ENCODE results near the gene TMCO4. TPM values are rescaled to one million over a fixed set of nuclear protein-coding genes. Genes with fewer than 3 reads are reported as not detected.

Gene TMCO4
- total RNA-seq, 1 donor from 2014 or later = 18.6 TPM

DNA sequence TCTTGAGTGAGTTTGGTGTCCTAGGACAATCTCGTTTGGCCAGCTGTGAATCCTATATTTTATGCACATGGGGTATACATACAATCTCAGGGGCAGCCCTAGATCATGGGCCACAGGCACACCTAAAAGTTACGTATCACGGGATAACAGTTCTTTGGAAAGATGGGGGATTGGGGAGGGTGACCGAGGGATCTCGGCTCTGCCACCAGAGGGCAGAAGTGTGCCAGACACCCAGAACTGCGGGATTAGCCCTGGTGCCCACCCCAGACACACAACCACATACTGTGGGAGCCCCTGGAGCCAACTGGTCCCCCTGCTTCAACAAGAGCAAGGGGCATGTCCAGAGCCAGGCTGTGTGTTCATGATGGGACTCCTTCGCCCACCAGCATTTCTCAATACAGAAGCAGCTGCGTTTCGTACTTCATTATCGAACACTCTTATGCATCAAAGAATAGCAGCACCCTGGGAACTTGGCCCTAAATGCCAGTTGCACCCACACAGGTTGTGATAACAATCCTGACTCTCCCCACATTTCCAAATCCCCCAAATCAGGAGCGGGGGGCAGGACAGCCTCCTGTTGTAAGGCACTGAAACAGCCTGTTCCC is 37.4 kb downstream of the TMCO4 start:
- no peak overlapping the region for H3K4me3 Mint-ChIP-seq (ENCODE audit: low read depth)
- no peaks in the 10 kb centered on the region for H3K36me3 Mint-ChIP-seq (ENCODE audit: insufficient read depth)
- H3K4me1 Mint-ChIP-seq (ENCODE audit: low read depth) = no peaks in the 10 kb centered on the region
- TF ChIP-seq, protein P1, sequence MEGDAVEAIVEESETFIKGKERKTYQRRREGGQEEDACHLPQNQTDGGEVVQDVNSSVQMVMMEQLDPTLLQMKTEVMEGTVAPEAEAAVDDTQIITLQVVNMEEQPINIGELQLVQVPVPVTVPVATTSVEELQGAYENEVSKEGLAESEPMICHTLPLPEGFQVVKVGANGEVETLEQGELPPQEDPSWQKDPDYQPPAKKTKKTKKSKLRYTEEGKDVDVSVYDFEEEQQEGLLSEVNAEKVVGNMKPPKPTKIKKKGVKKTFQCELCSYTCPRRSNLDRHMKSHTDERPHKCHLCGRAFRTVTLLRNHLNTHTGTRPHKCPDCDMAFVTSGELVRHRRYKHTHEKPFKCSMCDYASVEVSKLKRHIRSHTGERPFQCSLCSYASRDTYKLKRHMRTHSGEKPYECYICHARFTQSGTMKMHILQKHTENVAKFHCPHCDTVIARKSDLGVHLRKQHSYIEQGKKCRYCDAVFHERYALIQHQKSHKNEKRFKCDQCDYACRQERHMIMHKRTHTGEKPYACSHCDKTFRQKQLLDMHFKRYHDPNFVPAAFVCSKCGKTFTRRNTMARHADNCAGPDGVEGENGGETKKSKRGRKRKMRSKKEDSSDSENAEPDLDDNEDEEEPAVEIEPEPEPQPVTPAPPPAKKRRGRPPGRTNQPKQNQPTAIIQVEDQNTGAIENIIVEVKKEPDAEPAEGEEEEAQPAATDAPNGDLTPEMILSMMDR (IDR thresholded peaks at IDR 0.05; ENCODE audit: unreplicated experiment) = peak; percentile 69
- peaks cover 3% of the 10 kb centered on the region for H3K27me3 Mint-ChIP-seq
- peak; percentile 22 for DNase-seq (ENCODE audit: low spot score, unreplicated experiment)
- H3K9me3 Mint-ChIP-seq (ENCODE audit: low read depth) = no peaks in the 10 kb centered on the region
- H3K27ac Mint-ChIP-seq = no peak overlapping the region

GRCh38 chr1:19759740-19760089 is 40.0 kb downstream of the TMCO4 start:
- no peaks in the 10 kb centered on the region for H3K9me3 Mint-ChIP-seq (ENCODE audit: low read depth)
- H3K4me1 Mint-ChIP-seq (ENCODE audit: low read depth) = no peaks in the 10 kb centered on the region
- no peak for DNase-seq (ENCODE audit: low spot score, unreplicated experiment)
- no peak overlapping the region for H3K27ac Mint-ChIP-seq
- H3K4me3 Mint-ChIP-seq (ENCODE audit: low read depth) = no peak overlapping the region
- peaks cover 3% of the 10 kb centered on the region for H3K27me3 Mint-ChIP-seq
- TF ChIP-seq, protein P1 (IDR thresholded peaks at IDR 0.05; ENCODE audit: unreplicated experiment) = no peak
- peaks cover 1% of the 10 kb centered on the region for H3K36me3 Mint-ChIP-seq (ENCODE audit: insufficient read depth)

GRCh38 chr1:19758227-19758830 is 41.4 kb downstream of the TMCO4 start:
- no peak overlapping the region for H3K4me3 Mint-ChIP-seq (ENCODE audit: low read depth)
- H3K4me1 Mint-ChIP-seq (ENCODE audit: low read depth) = no peaks in the 10 kb centered on the region
- no peaks in the 10 kb centered on the region for H3K9me3 Mint-ChIP-seq (ENCODE audit: low read depth)
- peaks cover 1% of the 10 kb centered on the region for H3K36me3 Mint-ChIP-seq (ENCODE audit: insufficient read depth)
- DNase-seq (ENCODE audit: low spot score, unreplicated experiment) = no peak
- H3K27ac Mint-ChIP-seq = no peak overlapping the region
- H3K27me3 Mint-ChIP-seq = peaks cover 3% of the 10 kb centered on the region
- TF ChIP-seq, protein P1 (IDR thresholded peaks at IDR 0.05; ENCODE audit: unreplicated experiment) = no peak

- Mint-ChIP-seq H3K27ac (no peak overlapping the region), H3K36me3 (ENCODE audit: insufficient read depth) (peaks cover 1% of the 10 kb centered on the region), H3K4me1 (ENCODE audit: low read depth) (no peaks in the 10 kb centered on the region), H3K4me3 (ENCODE audit: low read depth) (no peak overlapping the region), H3K27me3 (peaks cover 3% of the 10 kb centered on the region), H3K9me3 (ENCODE audit: low read depth) (no peaks in the 10 kb centered on the region)
- TF ChIP-seq, protein P1 (IDR thresholded peaks at IDR 0.05; ENCODE audit: unreplicated experiment) = no peak
- no peak for DNase-seq (ENCODE audit: low spot score, unreplicated experiment)
These were observed 42.1 kb downstream of the TMCO4 start for GRCh38 chr1:19757641-19758040.

DNA sequence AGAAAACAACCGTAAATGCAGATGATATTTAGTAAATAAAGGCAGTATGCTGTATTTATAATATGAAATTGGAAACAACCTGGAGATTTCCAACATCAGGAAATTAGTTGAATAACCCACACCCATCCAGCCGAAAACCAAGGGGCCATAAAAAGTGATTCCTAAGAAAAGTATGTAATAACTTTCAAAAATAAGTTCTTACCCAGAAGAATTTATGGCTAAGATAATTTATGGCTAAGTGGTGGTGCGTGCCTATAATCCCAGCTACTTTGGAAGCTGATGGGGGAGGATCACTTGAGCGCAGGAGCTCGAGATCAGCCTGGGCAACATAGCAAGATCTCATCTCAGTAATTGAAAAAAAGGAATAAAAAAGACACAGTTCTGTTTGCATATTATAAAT is 43.2 kb downstream of the TMCO4 start:
- no peaks in the 10 kb centered on the region for H3K4me1 Mint-ChIP-seq (ENCODE audit: low read depth)
- TF ChIP-seq, protein P1 (IDR thresholded peaks at IDR 0.05; ENCODE audit: unreplicated experiment) = no peak
- H3K36me3 Mint-ChIP-seq (ENCODE audit: insufficient read depth) = peaks cover 3% of the 10 kb centered on the region
- no peak overlapping the region for H3K27ac Mint-ChIP-seq
- no peak for DNase-seq (ENCODE audit: low spot score, unreplicated experiment)
- no peaks in the 10 kb centered on the region for H3K9me3 Mint-ChIP-seq (ENCODE audit: low read depth)
- peaks cover 3% of the 10 kb centered on the region for H3K27me3 Mint-ChIP-seq
- H3K4me3 Mint-ChIP-seq (ENCODE audit: low read depth) = no peak overlapping the region
